ENCODE data around the gene AKAP9.

Gene AKAP9

DNA sequence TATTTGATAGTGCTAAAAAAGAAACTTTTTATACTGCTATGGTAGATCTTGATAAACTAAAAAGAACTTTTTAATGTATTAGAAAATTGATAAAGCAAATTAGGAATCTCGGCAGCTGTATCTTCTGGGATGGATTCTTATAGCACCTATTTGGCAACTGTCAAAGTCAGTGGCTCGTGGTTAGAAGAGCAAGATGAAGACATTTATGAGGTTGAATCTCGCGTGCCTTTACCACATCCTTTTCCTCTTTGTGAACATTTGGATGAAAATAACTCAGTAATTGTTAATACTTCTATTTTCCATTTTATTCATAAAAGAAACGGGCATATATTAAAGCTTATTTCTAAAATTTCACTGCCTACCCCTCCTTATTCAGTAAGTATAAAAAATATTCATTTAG lies 117.4 kb downstream of the AKAP9 start:
- H3K4me3 ChIP-seq (ENCODE audit: low read depth, low read length): no peak overlapping the region
- TF ChIP-seq, protein P1, sequence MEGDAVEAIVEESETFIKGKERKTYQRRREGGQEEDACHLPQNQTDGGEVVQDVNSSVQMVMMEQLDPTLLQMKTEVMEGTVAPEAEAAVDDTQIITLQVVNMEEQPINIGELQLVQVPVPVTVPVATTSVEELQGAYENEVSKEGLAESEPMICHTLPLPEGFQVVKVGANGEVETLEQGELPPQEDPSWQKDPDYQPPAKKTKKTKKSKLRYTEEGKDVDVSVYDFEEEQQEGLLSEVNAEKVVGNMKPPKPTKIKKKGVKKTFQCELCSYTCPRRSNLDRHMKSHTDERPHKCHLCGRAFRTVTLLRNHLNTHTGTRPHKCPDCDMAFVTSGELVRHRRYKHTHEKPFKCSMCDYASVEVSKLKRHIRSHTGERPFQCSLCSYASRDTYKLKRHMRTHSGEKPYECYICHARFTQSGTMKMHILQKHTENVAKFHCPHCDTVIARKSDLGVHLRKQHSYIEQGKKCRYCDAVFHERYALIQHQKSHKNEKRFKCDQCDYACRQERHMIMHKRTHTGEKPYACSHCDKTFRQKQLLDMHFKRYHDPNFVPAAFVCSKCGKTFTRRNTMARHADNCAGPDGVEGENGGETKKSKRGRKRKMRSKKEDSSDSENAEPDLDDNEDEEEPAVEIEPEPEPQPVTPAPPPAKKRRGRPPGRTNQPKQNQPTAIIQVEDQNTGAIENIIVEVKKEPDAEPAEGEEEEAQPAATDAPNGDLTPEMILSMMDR (IDR thresholded peaks at IDR 0.05; ENCODE audit: borderline replicate concordance, insufficient read depth, low read depth, low read length): no peak

DNA sequence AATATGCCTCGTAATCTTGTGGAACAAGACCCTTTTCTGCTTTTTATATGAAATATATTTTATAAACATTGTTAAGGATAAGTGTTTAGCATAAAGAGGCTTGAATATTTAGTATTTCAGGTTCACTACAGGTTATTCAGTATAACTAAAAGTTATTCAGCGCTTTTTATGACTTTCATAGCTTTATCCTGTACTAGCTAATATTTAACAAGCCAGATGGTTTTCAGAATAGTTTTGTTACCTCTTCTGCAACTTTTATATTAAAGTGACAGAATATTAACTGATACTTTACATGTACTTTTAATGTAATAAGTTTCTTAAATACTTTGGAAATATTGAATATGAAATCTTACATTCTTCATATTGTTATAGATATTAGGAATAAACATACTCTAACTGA lies 118.2 kb downstream of the AKAP9 start:
- TF ChIP-seq, protein P1 (IDR thresholded peaks at IDR 0.05; ENCODE audit: borderline replicate concordance, insufficient read depth, low read depth, low read length): no peak
- H3K4me3 ChIP-seq (ENCODE audit: low read depth, low read length): no peak overlapping the region

DNA sequence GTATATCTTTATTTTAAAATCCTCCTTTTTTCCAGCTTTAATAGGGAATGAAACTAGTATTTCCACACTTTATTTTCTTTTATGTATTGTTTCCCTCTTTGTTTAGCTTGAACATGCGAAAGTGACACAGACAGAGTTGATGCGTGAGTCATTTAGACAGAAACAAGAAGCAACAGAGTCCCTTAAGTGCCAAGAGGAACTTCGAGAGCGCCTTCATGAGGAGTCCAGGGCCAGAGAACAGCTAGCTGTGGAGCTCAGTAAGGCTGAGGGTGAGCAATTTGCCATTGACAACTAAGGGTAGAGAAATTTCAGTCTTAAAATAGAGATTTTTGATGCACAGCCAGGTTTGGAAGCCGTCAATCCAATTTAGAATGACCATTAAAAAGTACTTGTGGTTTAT lies 120.5 kb downstream of the AKAP9 start:
- TF ChIP-seq, protein P1 (IDR thresholded peaks at IDR 0.05; ENCODE audit: borderline replicate concordance, insufficient read depth, low read depth, low read length): no peak
- H3K4me3 ChIP-seq (ENCODE audit: low read depth, low read length): no peak overlapping the region

DNA sequence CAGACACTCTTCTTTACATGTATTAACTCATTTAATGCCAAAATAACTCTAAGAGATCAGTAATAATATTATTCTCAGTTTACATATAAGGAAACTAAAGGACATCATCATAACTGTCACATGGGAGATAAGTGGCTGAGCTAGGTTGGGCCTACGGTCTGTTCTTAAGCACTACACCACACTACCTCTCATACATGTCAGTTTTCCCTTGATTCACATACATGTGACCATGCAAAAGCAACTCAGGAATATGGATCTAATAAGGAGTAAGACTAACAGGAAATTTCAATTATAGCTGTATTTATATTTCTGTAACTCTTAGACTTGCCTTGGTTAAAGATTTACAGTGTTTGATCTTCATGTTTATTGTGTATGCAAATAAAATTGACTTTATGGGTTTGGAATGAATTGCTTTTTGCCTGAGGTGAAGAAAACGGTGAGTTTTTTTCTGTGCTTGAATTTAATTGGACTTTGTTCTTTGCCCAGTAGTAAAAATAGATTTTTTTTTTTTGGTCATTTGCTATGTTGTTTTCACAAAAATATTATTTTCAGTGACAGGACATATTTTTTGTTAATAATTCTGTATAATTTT lies 123.9 kb downstream of the AKAP9 start:
- H3K4me3 ChIP-seq (ENCODE audit: low read depth, low read length): no peak overlapping the region
- TF ChIP-seq, protein P1 (IDR thresholded peaks at IDR 0.05; ENCODE audit: borderline replicate concordance, insufficient read depth, low read depth, low read length): no peak

DNA sequence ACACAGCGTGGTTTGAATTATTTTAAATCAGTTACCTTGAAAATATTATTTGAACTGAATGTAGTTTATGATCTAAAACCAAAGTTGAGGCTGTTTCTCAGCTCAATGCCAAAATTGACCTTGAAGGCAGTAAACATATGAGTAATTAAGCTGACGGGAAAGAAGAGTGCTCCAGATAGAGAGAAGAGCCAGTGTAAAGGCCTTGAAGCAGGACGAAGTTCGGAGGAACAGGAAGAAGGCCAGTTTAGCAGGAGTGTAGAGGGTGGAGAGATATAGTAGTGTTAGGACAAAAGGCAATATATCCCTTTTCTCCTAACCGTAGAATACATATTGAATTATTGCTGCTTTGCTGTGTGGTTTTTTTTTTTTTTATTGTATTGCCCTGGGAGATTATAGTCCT lies 130.4 kb downstream of the AKAP9 start:
- no peak overlapping the region for H3K4me3 ChIP-seq (ENCODE audit: low read depth, low read length)
- TF ChIP-seq, protein P1 (IDR thresholded peaks at IDR 0.05; ENCODE audit: borderline replicate concordance, insufficient read depth, low read depth, low read length): no peak

DNA sequence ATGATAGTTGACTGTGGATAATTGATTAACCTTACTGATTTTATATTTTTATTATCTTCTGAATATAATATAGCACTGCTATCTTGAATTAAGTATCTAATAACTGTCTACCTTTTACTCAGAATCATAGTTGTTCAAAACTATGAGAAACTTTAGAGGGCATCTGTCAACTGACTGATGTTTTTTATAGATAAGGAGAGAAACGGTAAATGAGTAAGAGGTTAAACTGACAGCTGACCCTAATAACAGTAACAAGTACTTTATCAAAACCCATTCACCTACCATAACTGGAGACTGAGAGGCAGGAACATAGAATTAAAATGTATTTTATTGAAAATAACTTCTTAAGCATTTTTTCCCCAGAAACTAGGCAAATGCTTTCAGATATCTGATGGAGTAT lies 131.5 kb downstream of the AKAP9 start:
- TF ChIP-seq, protein P1 (IDR thresholded peaks at IDR 0.05; ENCODE audit: borderline replicate concordance, insufficient read depth, low read depth, low read length): no peak
- H3K4me3 ChIP-seq (ENCODE audit: low read depth, low read length): no peak overlapping the region

DNA sequence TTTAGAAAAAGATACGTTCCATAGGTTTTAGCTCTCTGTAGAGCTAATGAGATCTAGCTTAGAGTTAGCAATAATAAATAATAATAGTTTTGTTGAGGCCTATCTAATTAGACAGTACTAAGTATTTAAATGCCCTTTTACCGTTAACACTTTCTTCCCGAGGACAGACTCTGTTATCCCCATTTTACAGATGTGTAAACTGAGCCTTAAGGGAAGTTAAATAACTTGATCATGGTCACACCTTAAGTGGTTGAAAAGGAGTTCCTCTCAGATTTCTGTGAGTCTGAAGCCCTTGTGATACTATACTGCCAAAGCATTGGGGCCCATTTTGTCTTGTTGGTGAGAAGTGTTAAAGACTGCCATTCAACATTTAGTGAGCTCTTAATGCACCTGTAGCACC lies 132.0 kb downstream of the AKAP9 start:
- H3K4me3 ChIP-seq (ENCODE audit: low read depth, low read length): no peak overlapping the region
- TF ChIP-seq, protein P1 (IDR thresholded peaks at IDR 0.05; ENCODE audit: borderline replicate concordance, insufficient read depth, low read depth, low read length): no peak
